Kidney glomerular epithelial cell (primary cell): ENCODE results near the gene HSF2.
"Not testable (repeated sequence)": the region's sequence is repeated elsewhere in the genome, so short reads cannot be mapped to it uniquely, and the experiment has no call there.

Experiments
- DNase-seq: peaks from one replicate; lab custom pipeline; 2025; lab: John Stamatoyannopoulos, UW

Gene HSF2

DNA sequence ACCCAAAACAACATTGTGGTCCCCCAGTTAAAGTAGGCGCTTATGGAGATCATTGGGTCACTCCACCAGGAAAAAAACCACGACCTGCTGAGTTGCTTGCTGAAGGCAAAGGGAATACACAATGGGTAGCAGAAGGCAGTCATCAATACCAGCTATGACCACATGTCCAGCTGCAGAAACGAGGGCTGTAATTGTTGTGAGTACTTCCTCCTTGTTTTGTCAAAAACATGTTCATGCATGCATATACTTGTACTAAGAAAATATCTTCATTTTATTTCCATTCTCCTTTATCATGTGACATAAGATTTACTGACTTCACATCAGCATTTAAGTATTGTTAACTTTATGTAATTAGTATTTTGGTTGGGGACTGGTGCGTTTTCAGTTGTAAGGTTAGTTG is 55.2 kb downstream of the HSF2 start:
- no peak for DNase-seq

DNA sequence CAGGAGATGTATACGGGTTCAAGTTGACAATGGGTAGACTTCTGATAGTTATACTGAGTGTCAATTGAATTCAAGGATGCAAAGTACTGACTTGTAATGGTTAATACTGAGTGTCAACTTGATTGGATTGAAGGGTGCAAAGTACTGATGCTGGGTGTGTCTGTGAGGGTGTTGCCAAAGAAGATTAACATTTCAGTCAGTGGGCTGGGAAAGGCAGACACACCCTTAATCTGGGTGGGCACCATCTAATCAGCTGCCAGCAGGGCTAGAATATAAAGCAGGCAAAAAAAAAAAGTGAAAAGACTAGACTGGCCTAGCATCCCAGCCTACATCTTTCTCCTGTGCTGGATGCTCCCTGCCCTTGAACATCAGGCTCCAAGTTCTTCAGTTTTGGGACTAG is 55.7 kb downstream of the HSF2 start:
- not testable (repeated sequence) for DNase-seq

DNA sequence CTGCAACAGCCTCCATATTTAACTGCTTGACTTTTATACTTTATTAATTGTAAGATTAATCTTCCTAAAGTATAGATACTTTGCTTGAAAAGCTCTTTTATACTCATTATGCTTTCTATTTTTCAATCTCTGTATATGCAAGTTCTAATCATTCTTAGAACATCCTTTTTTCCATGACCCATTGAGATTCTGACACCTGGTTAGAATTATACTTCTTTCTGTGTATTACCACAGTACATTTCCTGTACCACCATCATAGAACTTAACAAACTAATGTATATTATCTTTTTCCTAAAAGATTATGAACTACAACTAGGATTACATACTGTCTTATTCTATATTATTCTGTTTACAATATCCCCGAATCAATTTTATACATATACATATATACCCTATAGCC is 58.6 kb downstream of the HSF2 start:
- no peak for DNase-seq

DNA sequence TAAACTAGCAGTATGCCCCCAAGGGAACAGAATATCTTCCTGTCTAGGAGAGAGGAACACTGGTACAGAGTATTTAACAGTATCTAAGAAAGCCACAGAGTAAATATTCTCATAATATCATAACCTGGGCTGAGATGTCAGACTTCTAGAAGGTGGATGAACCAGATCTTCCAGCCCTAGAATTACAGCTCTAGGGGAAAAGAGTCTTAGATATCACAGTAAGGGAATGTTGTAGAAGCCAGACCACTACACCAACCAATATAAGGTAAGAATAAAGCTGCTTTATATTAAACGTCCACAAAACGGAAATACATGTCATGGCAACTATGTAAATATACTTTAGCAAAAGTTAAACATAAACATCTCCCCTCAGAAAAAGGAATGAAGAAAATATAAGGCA is 59.8 kb downstream of the HSF2 start:
- DNase-seq, result no peak

DNA sequence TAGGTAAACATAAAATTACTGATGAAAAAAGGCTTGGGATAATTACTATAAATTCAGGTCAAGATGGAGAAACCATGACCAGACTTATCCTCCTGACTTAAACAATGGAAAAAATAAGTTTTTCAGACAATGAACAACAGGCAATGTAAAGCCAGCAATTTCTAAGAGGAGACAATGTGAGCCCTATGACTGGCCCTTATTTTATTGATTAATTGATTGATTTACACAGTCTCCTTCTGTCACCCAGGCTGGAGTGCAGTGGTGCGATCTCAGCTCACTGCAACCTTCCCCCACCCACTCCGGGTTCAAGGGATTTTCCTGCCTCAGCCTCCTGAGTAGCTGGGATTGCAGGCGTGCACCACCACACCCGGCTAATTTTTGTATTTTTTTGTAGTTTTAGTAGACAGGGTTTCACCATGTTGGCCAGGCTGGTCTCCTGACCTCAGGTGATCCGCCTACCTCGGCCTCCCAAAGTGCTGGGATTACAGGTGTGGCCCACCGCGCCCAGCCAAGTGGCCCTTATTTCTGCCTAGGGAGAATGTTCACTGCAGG is 60.5 kb downstream of the HSF2 start:
- not testable (repeated sequence) for DNase-seq

DNA sequence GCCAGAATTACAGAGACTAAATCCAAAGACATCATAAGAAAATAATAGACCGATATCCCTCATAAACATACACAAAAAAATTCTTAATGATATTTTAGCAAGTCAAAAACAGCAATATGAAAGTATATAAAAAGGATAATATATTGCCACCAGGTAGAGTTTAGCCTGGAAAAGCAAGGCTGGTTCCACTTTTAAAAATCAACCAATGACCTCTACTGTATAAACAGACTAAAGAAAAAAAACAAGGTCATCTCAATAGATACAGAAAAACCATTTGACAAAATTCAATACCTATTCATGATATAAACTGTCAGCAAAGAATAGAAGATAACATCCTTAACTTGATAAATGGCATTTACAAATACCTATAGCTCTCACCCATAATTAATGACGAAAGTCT is 62.4 kb downstream of the HSF2 start:
- DNase-seq, result no peak

DNA sequence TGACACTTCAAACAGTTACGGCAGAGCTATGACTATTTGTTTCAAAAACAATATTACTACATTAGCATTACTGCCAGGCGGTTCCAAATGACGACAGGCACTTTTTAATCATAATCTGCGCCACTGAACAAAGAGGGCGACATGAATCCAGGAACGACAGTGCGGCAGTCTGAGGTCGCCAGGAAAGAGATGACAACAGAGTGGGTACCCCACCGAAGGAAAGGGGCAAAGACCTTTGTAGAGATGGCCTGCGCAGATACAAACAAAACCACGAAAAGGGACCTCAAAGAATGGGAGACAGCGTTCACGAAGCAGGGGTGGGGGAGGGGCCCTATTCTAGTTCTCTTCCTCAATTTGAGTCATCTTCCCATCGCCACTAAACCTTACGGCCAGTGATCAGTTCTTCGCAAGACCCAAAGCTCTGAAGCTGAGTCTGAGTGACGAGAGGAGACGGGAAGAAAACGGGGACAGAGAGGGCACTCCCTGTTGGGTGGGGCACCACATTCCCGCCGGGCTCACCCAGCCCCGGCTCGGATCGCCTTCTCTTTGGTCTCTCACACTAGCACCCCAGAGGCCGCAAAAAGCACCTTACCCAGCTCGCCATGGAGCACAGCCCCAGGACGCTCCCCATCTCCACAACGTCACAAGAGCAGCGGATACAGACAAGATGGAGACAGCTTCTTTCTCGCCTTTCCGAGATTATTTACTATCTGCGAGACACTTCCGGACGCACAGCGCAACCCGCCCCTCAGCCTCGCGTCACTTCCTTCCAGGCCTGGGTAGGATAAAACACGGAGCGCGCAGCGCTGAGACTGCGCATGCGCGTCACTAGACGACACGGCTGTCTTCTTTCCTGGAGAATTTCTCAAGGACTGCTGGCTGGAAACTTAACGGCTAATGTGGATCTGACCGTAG is 71.9 kb downstream of the HSF2 start, which contains the start of gene SERINC1:
Gene SERINC1, minus strand, starts transcription at position 701 of the 915 bp plus-strand sequence. Its CDS starts 70 bp downstream, at position 631.
- DNase-seq, result peak; percentile 94

DNA sequence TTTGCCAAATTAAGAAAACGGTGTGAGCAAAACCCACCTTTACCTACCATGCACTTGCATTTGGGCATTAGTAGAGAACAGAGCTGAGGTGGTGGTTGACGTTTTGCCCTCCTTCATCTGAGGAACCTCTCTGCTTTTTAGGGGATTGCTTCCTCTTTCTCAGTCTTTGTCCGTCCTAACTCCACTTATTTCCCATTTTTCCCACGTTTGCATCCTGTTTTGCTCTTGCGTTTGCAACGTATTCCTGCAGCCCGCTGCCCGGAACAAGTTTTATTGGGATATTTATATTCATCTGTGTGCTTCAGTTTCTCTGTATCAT is 72.5 kb downstream of the HSF2 start:
- DNase-seq, result no peak

DNA sequence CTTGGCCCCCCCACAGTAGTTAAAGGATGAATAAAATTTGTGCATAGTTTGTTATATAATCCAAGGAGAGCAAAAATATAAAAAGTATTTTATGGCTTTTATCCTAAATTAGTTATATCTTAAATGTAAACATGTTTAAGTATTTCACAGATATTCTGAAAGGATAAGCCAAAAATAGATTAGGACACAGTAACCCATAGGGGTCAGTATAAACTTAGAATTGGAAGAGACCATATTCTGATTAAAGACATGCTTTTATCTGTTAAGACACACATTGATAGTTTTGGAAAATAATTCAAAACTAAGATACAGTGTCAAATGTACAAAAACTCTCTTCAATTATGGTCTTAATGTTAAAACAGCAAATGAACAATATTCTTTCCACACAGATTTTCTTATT is 76.7 kb downstream of the HSF2 start:
- peak; percentile 7 for DNase-seq

DNA sequence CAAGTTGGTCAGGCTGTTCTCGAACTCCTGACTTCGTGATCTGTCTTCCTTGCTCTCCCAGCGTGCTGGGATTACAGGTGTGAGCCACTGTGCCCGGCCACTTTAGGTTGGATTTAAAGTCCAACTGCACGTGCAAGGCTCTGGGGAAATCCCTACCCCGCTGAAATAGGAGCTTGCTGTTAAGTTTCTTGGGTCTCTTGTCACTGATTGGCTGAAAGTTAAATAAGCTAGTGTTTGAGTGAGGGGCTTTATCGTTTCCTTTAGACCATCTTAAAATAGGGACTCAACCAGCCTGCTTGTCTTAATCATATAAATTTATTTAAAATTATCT is 83.3 kb downstream of the HSF2 start:
- no peak for DNase-seq
